WTC11 (cell line): ENCODE data around the gene IL36G.

Experiments
- CTCF ChIP-seq: fragments of 200-600 bp; IDR thresholded peaks from 2 replicates; pipeline ENCODE4 v1.8.0; 2022; ENCODE audit warnings: antibody characterized with exemption
- ZNF425 ChIP-seq: fragments of 250-450 bp; sonication (Bioruptor Pico); conservative IDR thresholded peaks from 2 replicates; pipeline ENCODE4 v1.9.0; 2021; ENCODE audit warnings: mild to moderate bottlenecking

- no peak for TF ChIP-seq CTCF
- no peak for TF ChIP-seq ZNF425 (CRISPR knock-in tag)
Observed at GRCh38 chr2:112933261-112933660, 44.5 kb upstream of the IL36G start.
